Esophagus muscularis mucosa (tissue), 4 donors: ENCODE results near the gene ASMTL.

Experiments
- CTCF ChIP-seq, 3 experiments: fragments of 200-600 bp in 2 of 3; fragments of 450-650 bp in 1 of 3; sonication (generic) in 2 of 3; IDR thresholded peaks; one replicate each; pipeline ENCODE4 v1.5.1; 2017 to 2019; ENCODE audit warnings: antibody characterized with exemption in 3 of 3, mild to moderate bottlenecking in 2 of 3, moderate library complexity in 1 of 3
- EP300 ChIP-seq: sonication (generic); formaldehyde crosslinking; IDR thresholded peaks from one replicate; pipeline ENCODE4 v1.6.1; 2017; ENCODE audit warnings: antibody characterized with exemption
- POLR2A ChIP-seq: fragments of 450-650 bp; IDR thresholded peaks from one replicate; pipeline ENCODE4 v1.6.1; 2017; ENCODE audit warnings: antibody characterized with exemption, moderate library complexity, mild to moderate bottlenecking, low read depth

GRCh38 chrX:1360171-1360570 lies 92.5 kb downstream of the ASMTL start:
- TF ChIP-seq CTCF (IDR thresholded peaks at IDR 0.05) (no peak), EP300 (no peak), POLR2A (no peak)
